OCI-LY3 (cell line): ENCODE results near the gene WNT7A.
A peak's percentile ranks its signal among the peaks of the same experiment; 100 is the strongest.

ENCODE experiments used
- H2AFZ ChIP-seq: fragments of 200-600, 300-600 bp; shearing (Covaris generic); 2 replicates; pipeline ENCODE4 v1.6.0; 2014; ENCODE audit warnings: antibody characterized with exemption, low read depth, low read length
- H3K27ac ChIP-seq: fragments of 200-600, 300-600 bp; sonication (generic); 2 replicates; pipeline ENCODE4 v1.5.1; 2014; ENCODE audit warnings: mild to moderate bottlenecking, low read length, moderate library complexity, mixed read lengths
- H3K27me3 ChIP-seq: fragments of 200-600, 300-600 bp; sonication (generic); 2 replicates; pipeline ENCODE4 v1.6.1; 2014; ENCODE audit warnings: low read depth, low read length, mixed read lengths
- H3K36me3 ChIP-seq: fragments of 200-600, 300-600 bp; sonication (generic); replicated peaks from 2 replicates; pipeline ENCODE3; 2014; ENCODE audit warnings: low read depth, low read length, mixed read lengths
- H3K4me1 ChIP-seq: fragments of 300-600, 200-600 bp; sonication (generic); 2 replicates; pipeline ENCODE4 v1.6.1; 2014; ENCODE audit warnings: low read length, mixed read lengths
- H3K4me2 ChIP-seq: fragments of 200-600, 300-600 bp; sonication (generic); 2 replicates; pipeline ENCODE4 v1.6.1; 2014; ENCODE audit warnings: low read length, mixed read lengths
- H3K4me3 ChIP-seq: fragments of 300-600, 200-600 bp; sonication (generic); 2 replicates; pipeline ENCODE4 v1.5.1; 2014; ENCODE audit warnings: antibody characterized with exemption, mild to moderate bottlenecking, low read length, moderate library complexity
- H3K79me2 ChIP-seq: fragments of 300-600, 200-600 bp; shearing (Covaris generic); 2 replicates; pipeline ENCODE4 v1.6.1; 2014; ENCODE audit warnings: mild to moderate bottlenecking, low read length, mixed read lengths
- H3K9ac ChIP-seq: fragments of 300-600, 200-600 bp; shearing (Covaris generic); 2 replicates; pipeline ENCODE4 v1.6.0; 2014; ENCODE audit warnings: mild to moderate bottlenecking, low read length, moderate library complexity
- H3K9me3 ChIP-seq: fragments of 200-600, 300-600 bp; shearing (Covaris generic); 2 replicates; pipeline ENCODE4 v1.6.1; 2014; ENCODE audit warnings: low read length, mixed read lengths; ENCODE audit not compliant: insufficient read depth
- H4K20me1 ChIP-seq: fragments of 200-600, 300-600 bp; sonication (generic); 2 replicates; pipeline ENCODE4 v1.6.1; 2016; ENCODE audit warnings: low read length, mixed read lengths; ENCODE audit not compliant: insufficient read depth
- EZH2phosphoT487 ChIP-seq: fragments of 200-600 bp; shearing (Covaris generic); IDR thresholded peaks from 2 replicates; pipeline ENCODE4 v1.6.1; 2018; ENCODE audit warnings: antibody characterized with exemption, mixed run types, low read depth
- TF ChIP-seq, protein P1 (sequence below): fragments of 200-600, 300-600 bp; sonication (generic); IDR thresholded peaks from 2 replicates; pipeline ENCODE4 v1.5.1; 2014; ENCODE audit warnings: antibody characterized with exemption, low read length, low read depth

Gene WNT7A

GRCh38 chr3:13891492-13892073 lies 11.7 kb upstream of the WNT7A start:
- Histone ChIP-seq H3K4me3 (no peak overlapping the region), H3K36me3 (peaks cover 6% of the 10 kb centered on the region), H3K27ac (no peak overlapping the region), H3K79me2 (no peaks in the 10 kb centered on the region), H3K27me3 (no peaks in the 10 kb centered on the region; the same call in 1 of the 2 replicates), H3K9me3 (peaks cover 12% of the 10 kb centered on the region; the same call in 1 of the 2 replicates), H2AFZ (peak overlapping the region; percentile 48), H4K20me1 (no peaks in the 10 kb centered on the region), H3K9ac (no peak overlapping the region), H3K4me2 (0 out of 2 replicates have a peak overlapping the region, but pooled peaks have one; percentile 2), H3K4me1 (peaks cover 18% of the 10 kb centered on the region)
- no peak for TF ChIP-seq EZH2phosphoT487
- TF ChIP-seq, protein P1, sequence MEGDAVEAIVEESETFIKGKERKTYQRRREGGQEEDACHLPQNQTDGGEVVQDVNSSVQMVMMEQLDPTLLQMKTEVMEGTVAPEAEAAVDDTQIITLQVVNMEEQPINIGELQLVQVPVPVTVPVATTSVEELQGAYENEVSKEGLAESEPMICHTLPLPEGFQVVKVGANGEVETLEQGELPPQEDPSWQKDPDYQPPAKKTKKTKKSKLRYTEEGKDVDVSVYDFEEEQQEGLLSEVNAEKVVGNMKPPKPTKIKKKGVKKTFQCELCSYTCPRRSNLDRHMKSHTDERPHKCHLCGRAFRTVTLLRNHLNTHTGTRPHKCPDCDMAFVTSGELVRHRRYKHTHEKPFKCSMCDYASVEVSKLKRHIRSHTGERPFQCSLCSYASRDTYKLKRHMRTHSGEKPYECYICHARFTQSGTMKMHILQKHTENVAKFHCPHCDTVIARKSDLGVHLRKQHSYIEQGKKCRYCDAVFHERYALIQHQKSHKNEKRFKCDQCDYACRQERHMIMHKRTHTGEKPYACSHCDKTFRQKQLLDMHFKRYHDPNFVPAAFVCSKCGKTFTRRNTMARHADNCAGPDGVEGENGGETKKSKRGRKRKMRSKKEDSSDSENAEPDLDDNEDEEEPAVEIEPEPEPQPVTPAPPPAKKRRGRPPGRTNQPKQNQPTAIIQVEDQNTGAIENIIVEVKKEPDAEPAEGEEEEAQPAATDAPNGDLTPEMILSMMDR, result no peak

GRCh38 chr3:13891017-13891392 lies 11.1 kb upstream of the WNT7A start:
- Histone ChIP-seq H4K20me1 (no peaks in the 10 kb centered on the region), H3K79me2 (no peaks in the 10 kb centered on the region), H3K27me3 (no peaks in the 10 kb centered on the region; the same call in 1 of the 2 replicates), H3K4me3 (no peak overlapping the region), H3K4me1 (peaks cover 12% of the 10 kb centered on the region), H3K27ac (no peak overlapping the region), H3K36me3 (peaks cover 6% of the 10 kb centered on the region), H2AFZ (no peak overlapping the region), H3K9me3 (peaks cover 12% of the 10 kb centered on the region; the same call in 1 of the 2 replicates), H3K4me2 (no peak overlapping the region), H3K9ac (no peak overlapping the region)
- TF ChIP-seq EZH2phosphoT487, result no peak

DNA sequence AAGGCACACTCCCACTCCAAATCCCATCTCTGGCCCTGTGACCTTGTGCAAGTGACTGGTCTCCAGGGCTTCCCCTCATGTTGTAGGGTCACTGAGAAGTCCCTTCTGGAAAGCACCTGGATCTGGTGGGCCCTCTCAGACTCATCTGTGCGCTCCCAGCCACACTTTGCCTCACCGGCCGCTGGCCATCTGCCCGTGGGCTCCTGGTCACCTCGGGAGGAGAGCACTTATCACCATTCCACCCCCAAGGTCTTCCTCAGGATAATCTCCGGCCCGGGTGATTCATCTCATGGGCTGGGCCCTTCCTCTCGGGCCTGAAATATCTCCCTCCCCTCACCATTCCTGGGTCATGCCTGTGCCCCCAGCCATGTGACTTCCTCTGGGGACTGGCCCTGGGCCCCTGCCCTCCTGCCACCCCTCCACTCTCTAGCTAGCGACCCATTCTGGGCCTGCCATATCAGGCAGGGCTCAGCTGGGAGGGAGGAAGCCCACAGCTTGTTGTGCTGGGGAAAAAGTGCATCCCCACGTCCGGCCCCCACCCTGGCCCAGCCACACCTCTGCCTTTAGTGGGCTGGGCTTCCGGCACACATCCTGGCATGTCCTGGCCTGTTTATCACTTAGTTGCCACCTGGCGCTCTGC lies 10.6 kb upstream of the WNT7A start:
- H3K27ac ChIP-seq, result no peak overlapping the region

DNA sequence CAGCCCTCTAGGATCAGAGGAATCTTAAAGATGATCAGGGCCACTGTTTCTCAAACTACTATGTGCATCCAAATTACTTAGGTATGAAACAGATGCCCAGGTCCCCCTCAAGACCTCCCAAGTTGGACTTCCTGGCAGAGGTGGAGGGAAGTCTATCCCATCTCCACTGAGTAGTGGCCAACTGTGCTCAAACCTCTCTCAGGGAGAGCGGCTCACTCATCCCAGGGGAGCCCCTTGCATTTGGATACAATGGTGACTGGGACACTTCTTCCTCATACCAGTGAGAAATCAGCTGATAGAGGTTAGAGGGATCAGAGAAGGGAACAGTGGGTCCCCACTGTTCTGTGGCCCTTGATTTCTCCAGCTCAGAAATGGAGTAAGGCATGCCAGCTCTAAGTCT lies 8.7 kb upstream of the WNT7A start:
- H3K4me1 ChIP-seq, result peaks cover 11% of the 10 kb centered on the region; the same call in 1 of the 2 replicates

More for the DNA sequence above, 10.6 kb upstream of the WNT7A start:
- H3K9me3 ChIP-seq, result peaks cover 12% of the 10 kb centered on the region; the same call in 1 of the 2 replicates
- H4K20me1 ChIP-seq, result no peaks in the 10 kb centered on the region
- H3K4me3 ChIP-seq, result no peak overlapping the region
- TF ChIP-seq, protein P1, result no peak
- TF ChIP-seq EZH2phosphoT487, result no peak
- H3K9ac ChIP-seq, result no peak overlapping the region
- no peaks in the 10 kb centered on the region for H3K79me2 ChIP-seq
- H3K4me1 ChIP-seq, result peaks cover 7% of the 10 kb centered on the region; the same call in 1 of the 2 replicates
- H2AFZ ChIP-seq, result no peak overlapping the region; the same call in 1 of the 2 replicates
- no peaks in the 10 kb centered on the region; the same call in 1 of the 2 replicates for H3K27me3 ChIP-seq
- H3K4me2 ChIP-seq, result no peak overlapping the region
- peaks cover 6% of the 10 kb centered on the region for H3K36me3 ChIP-seq

More for the DNA sequence above, 8.7 kb upstream of the WNT7A start:
- no peaks in the 10 kb centered on the region for H4K20me1 ChIP-seq
- no peak overlapping the region for H3K4me3 ChIP-seq
- no peak overlapping the region for H3K4me2 ChIP-seq
- TF ChIP-seq EZH2phosphoT487, result no peak
- TF ChIP-seq, protein P1, result no peak
- H3K9me3 ChIP-seq, result 0 out of 2 replicates have a peak, but pooled peaks cover 2% of the 10 kb centered on the region
- H3K9ac ChIP-seq, result no peak overlapping the region
- peaks cover 7% of the 10 kb centered on the region; the same call in 1 of the 2 replicates for H3K27me3 ChIP-seq
- no peaks in the 10 kb centered on the region for H3K79me2 ChIP-seq
- no peak overlapping the region for H3K27ac ChIP-seq
- H2AFZ ChIP-seq, result no peak overlapping the region
- peaks cover 2% of the 10 kb centered on the region for H3K36me3 ChIP-seq
